HCT116 (cell line): Measurements from ENCODE around the gene GCNT2.

Experiments used
- CEBPB ChIP-seq: IDR thresholded peaks from 2 replicates; pipeline ENCODE4 v1.6.1; 2012; ENCODE audit warnings: low read depth
- CTCF ChIP-seq, 3 experiments: fragments of 200-600 bp in 1 of 3; sonication (generic) in 1 of 3; IDR thresholded peaks in 2 of 3; conservative IDR thresholded peaks in 1 of 3; 2 replicates each; pipeline ENCODE4 v1.5.1; 2012 to 2017; ENCODE audit warnings: low read depth in 2 of 3, low read length in 2 of 3, antibody characterized with exemption in 1 of 3, borderline replicate concordance in 1 of 3, control low read depth in 1 of 3, mild to moderate bottlenecking in 1 of 3, mixed read lengths in 1 of 3, mixed run types in 1 of 3, moderate library complexity in 1 of 3; ENCODE audit not compliant: insufficient read depth in 1 of 3
- EZH2 ChIP-seq: fragments of 200-600 bp; sonication (generic); IDR thresholded peaks from 2 replicates; pipeline ENCODE4 v1.6.1; 2017; ENCODE audit warnings: antibody characterized with exemption, mixed run types
- POLR2A ChIP-seq: IDR thresholded peaks from 2 replicates; pipeline ENCODE4 v1.7.0; 2011; ENCODE audit warnings: borderline replicate concordance; ENCODE audit not compliant: insufficient read depth, insufficient read length; ENCODE audit errors: extremely low read depth
- POLR2AphosphoS5 ChIP-seq: IDR thresholded peaks from 2 replicates; pipeline ENCODE4 v1.6.1; 2011; ENCODE audit warnings: mild to moderate bottlenecking, low read depth, low read length, moderate library complexity
- SIN3A ChIP-seq: IDR thresholded peaks from 2 replicates; pipeline ENCODE4 v1.6.1; 2012; ENCODE audit warnings: low read depth
- TCF7L2 ChIP-seq: IDR thresholded peaks from 2 replicates; pipeline ENCODE4 v1.7.0; 2011; ENCODE audit warnings: borderline replicate concordance, inconsistent platforms; ENCODE audit not compliant: insufficient read depth, insufficient read length; ENCODE audit errors: extremely low read depth
- YY1 ChIP-seq: IDR thresholded peaks from 2 replicates; pipeline ENCODE4 v1.6.1; 2011; ENCODE audit warnings: low read length, low read depth, moderate library complexity, mild to moderate bottlenecking; ENCODE audit not compliant: insufficient replicate concordance; ENCODE audit errors: extremely low read depth
- ZNF274 ChIP-seq: fragments of 200-500 bp; sonication (Bioruptor generic); IDR thresholded peaks from 2 replicates; pipeline ENCODE4 v1.6.1; 2014; ENCODE audit warnings: mild to moderate bottlenecking, low read depth, low read length, inconsistent platforms

GRCh38 chr6:10595731-10596664 lies 74.8 kb downstream of the GCNT2 start:
- TF ChIP-seq CTCF (IDR thresholded peaks at IDR 0.05 in 2 of 3, conservative IDR thresholded peaks at IDR 0.05 in 1 of 3; ENCODE audit: borderline replicate concordance in 1 of 3, insufficient read depth in 1 of 3, low read depth in 2 of 3, low read length in 2 of 3) = no peak
- TF ChIP-seq YY1 = no peak
- no peak for TF ChIP-seq CEBPB
- TF ChIP-seq POLR2AphosphoS5 = no peak
- TF ChIP-seq SIN3A = no peak
- no peak for TF ChIP-seq TCF7L2
- TF ChIP-seq POLR2A = no peak
- TF ChIP-seq ZNF274 = no peak
- no peak for TF ChIP-seq EZH2
